SIG-M5 (cell line): ENCODE results near the gene MYPOP.
"Not testable (repeated sequence)": the region's sequence is repeated elsewhere in the genome, so short reads cannot be mapped to it uniquely, and the experiment has no call there.

Source experiments
- DNase-seq: peaks from one replicate; lab custom pipeline; 2025; lab: John Stamatoyannopoulos, UW

The MYPOP gene

GRCh38 chr19:45883586-45883880, 18.9 kb downstream of the MYPOP start:
- DNase-seq: no peak

GRCh38 chr19:45882652-45883585, 19.5 kb downstream of the MYPOP start:
- no peak for DNase-seq

GRCh38 chr19:45881909-45882528, 20.4 kb downstream of the MYPOP start:
- no peak for DNase-seq

GRCh38 chr19:45881082-45881908, 21.1 kb downstream of the MYPOP start:
- no peak for DNase-seq

GRCh38 chr19:45879971-45880370, 22.4 kb downstream of the MYPOP start:
- DNase-seq: no peak

GRCh38 chr19:45879055-45879454, 23.4 kb downstream of the MYPOP start:
- no peak for DNase-seq

- no peak for DNase-seq
These were observed 24.2 kb downstream of the MYPOP start for GRCh38 chr19:45878043-45878794.

GRCh38 chr19:45876411-45877197, 25.8 kb downstream of the MYPOP start:
- no peak for DNase-seq

GRCh38 chr19:45876161-45876410, 26.3 kb downstream of the MYPOP start:
- DNase-seq: no peak

GRCh38 chr19:45874620-45874966, 27.8 kb downstream of the MYPOP start:
- DNase-seq: no peak

GRCh38 chr19:45873219-45873772, 29.1 kb downstream of the MYPOP start:
- no peak for DNase-seq

GRCh38 chr19:45872095-45872919, 30.1 kb downstream of the MYPOP start:
- no peak for DNase-seq

- DNase-seq: no peak
These were observed 31.6 kb downstream of the MYPOP start for GRCh38 chr19:45870798-45871197.

GRCh38 chr19:45867241-45867640, 35.2 kb downstream of the MYPOP start:
- DNase-seq: not testable (repeated sequence)

GRCh38 chr19:45866400-45867176, 35.8 kb downstream of the MYPOP start:
- DNase-seq: no peak

GRCh38 chr19:45865269-45865948, 37.0 kb downstream of the MYPOP start:
- DNase-seq: no peak

- no peak for DNase-seq
These were observed 37.8 kb downstream of the MYPOP start for GRCh38 chr19:45864629-45865082.

- DNase-seq: no peak
These were observed 38.4 kb downstream of the MYPOP start, which contains the start of gene FOXA3 for GRCh38 chr19:45863840-45864628. Gene FOXA3 (plus strand): TSS chr19:45864326. CDS start chr19:45864457, 131 bp downstream.
